Ecto neural progenitor cell (in vitro differentiated cells): ENCODE results near the gene STK32B.

ENCODE experiments used
- DNase-seq: peaks from one replicate; pipeline ENCODE4 v3.0.0-alpha.2; 2018; ENCODE audit warnings: low spot score

Gene STK32B

GRCh38 chr4:5532100-5532499, 480.8 kb downstream of the STK32B start:
- DNase-seq: no peak

- no peak for DNase-seq
Measured at GRCh38 chr4:5539584-5539983, 488.3 kb downstream of the STK32B start.

GRCh38 chr4:5541169-5541568, 489.9 kb downstream of the STK32B start:
- DNase-seq: no peak

- no peak for DNase-seq
Measured at GRCh38 chr4:5543681-5544080, 492.4 kb downstream of the STK32B start.

GRCh38 chr4:5544762-5545161, 493.5 kb downstream of the STK32B start:
- no peak for DNase-seq

GRCh38 chr4:5545271-5545670, 494.0 kb downstream of the STK32B start:
- DNase-seq: no peak

- DNase-seq: no peak
Measured at GRCh38 chr4:5547651-5548249, 496.5 kb downstream of the STK32B start.
